HG02759 (cell line): ENCODE data around the gene MRPL33.
"Not testable (repeated sequence)": the region's sequence is repeated elsewhere in the genome, so short reads cannot be mapped to it uniquely, and the experiment has no call there.

Source experiments
- ATAC-seq: cut with Tn5 transposase; IDR thresholded peaks from one replicate; pipeline ENCODE4 v1.9.1; 2021; ENCODE audit warnings: mild to moderate bottlenecking, moderate library complexity; ENCODE audit not compliant: unreplicated experiment

The MRPL33 gene

GRCh38 chr2:27739058-27739373 is 32.5 kb upstream of the MRPL33 start:
- ATAC-seq: no peak

GRCh38 chr2:27741673-27742072 is 29.8 kb upstream of the MRPL33 start:
- no peak for ATAC-seq

- ATAC-seq: no peak
Observed at GRCh38 chr2:27742571-27742970, 28.9 kb upstream of the MRPL33 start.

DNA sequence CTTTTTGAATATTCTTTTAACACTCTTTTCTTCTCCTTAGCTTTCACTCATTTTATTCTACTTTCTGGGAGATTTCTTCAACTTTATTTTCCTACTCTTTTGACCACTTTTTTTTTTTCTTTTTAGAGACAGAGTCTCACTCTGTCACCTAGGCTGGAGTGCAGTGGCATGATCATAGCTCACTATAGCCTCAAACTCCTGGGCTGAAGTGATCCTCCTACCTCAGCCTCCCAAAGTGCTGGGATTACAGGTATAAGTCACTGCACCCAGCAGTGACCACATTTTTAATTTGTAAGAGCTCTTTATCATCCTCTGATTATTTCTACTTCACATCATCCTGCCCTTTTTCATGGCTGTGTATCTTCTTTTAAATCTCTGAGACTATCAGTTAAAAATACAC is 26.0 kb upstream of the MRPL33 start:
- not testable (repeated sequence) for ATAC-seq

DNA sequence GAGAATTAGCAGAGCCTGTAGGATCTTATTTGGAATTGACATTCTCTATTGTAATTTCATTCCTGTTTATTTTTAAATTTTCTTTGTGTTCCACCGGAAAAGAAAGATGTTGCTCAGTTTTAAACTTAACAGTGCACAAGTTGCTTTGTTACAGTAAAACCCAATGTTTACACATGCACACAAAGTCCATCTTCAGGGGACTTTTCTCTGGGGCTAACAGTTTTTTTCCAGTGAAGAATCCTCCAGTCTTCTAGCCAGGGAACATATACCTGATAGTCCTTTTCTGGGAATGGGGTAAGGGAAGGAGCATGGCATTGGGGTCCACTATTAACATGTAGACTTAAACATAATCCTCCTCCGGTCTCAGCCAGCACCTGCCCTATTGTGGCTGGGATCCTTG is 25.2 kb upstream of the MRPL33 start:
- ATAC-seq: no peak

- no peak for ATAC-seq
Observed at GRCh38 chr2:27747827-27748352, 23.6 kb upstream of the MRPL33 start.

GRCh38 chr2:27748803-27749554 is 22.5 kb upstream of the MRPL33 start:
- ATAC-seq: not testable (repeated sequence)

GRCh38 chr2:27751377-27751776 is 20.1 kb upstream of the MRPL33 start:
- ATAC-seq: no peak

- no peak for ATAC-seq
Observed at GRCh38 chr2:27752551-27753237, 18.8 kb upstream of the MRPL33 start.

DNA sequence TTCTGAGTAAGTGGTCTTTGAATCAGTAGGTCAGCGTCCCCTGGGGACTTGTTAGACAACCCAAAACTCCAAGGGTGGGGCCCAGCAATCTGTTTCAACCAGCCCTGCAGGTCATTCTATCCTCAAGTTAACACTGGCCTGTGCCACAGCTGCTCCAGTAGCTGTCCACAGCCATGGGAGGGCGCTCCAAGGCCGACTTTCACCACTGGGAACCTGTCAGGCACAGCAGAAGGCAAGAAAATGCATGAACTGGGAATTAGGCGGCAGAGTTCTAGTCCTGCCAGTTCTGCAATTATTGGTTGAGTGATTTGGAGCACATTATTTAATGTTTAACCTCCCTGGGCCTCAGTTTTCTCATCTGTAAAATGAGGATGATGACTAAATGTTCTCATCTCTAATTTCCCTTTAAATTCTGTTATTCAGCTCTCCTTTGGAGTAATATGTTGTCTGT is 17.4 kb upstream of the MRPL33 start:
- ATAC-seq: no peak

DNA sequence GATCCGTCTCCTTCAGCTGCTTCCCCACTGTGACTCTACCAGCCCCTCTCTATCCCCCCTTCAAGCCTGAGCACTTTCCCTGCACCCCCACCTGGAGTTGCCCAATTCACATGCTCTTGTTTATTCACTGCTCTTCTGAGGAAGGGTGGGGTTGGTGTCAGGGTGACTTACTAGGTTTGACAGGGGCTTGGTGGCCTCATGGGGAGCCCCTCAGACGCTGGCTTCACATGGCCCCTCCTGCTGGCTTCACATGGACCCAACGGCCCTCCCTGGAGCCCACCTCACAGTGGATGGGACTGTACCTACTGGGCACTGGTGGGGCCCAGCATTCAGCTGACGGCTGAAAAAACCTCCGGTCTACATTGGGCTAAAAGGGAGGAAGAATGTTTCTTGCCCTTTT is 16.7 kb upstream of the MRPL33 start:
- ATAC-seq: no peak

DNA sequence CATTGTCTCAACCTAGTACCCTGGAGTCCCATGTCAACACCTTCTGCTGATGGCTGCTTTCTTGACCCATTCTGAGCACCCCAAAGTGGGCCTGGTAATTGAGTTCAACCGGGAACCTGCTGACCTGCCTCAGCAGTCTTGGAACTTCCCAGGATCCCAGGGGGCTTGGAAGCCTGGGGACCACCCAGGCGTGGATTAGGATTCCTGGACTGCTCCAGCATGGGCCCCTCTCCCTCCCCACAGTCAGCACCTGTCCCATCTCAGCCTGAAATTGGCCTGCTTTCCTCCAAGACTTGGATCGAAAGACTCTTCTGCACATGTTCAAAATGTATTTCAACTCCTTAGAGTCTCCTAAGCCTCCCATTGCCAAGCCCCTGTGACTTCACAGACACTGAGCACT is 15.4 kb upstream of the MRPL33 start:
- ATAC-seq: no peak

DNA sequence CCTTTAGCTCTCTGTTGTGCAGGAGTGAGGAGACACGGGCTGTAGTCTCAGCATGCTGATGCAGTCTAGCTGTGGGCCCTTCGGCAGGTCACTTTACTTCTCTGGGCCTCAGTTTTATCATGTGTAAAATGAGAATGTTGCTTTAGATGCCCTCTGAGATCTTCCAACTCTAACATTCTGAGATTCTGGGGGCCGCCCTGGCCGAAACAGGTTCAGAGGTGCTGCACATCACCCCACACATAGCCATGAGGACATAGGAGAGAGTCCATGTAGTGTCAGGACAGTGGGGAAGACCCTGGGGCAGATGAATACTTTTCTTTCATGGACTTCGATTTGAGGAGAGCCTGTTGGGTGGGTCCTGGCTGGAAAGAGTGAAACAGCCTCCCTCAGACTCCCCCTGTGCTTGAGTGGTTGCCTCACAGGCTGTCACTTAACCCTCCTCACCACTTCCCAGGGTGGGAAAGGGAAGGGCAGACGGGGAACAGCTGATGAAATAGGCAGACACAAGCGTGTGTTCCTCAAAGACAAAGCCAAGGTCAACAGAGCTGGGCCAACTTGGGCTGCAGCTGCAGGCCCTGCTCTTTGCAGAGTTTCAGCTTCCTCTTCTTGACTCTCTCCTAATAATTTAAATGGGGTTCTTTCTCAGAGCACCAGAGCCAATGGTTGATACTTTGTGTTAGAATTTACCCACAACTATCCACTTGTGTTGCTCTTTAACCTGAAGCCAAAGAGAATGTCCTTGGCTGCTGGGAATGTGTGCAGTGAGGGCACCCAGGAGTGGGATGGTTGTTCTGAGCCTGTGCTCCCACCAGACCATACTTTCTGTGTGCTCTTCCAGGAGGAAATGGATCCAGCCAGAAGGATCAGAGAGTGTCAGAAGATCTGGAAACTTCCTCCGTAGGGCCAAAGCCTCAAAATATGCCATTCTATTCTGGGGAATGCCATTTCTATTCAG is 14.7 kb upstream of the MRPL33 start:
- no peak for ATAC-seq

GRCh38 chr2:27762951-27763906 is 8.3 kb upstream of the MRPL33 start:
- no peak for ATAC-seq

DNA sequence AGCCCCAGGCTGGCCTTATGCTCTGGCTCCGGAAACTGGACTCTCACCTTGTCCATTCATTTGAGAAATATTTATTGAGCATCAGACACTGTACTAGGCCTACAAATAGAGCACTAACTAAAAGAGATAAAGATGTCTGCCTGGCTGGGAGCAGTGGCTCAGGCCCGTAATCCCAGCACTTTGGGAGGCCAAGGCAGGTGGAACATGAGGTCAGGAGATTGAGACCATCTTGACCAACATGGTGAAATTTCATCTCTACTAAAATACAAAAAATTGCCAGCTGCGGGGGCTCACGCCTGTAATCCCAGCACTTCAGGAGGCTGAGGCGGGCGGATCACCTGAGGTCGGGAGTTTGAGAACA is 7.6 kb upstream of the MRPL33 start:
- ATAC-seq: no peak

DNA sequence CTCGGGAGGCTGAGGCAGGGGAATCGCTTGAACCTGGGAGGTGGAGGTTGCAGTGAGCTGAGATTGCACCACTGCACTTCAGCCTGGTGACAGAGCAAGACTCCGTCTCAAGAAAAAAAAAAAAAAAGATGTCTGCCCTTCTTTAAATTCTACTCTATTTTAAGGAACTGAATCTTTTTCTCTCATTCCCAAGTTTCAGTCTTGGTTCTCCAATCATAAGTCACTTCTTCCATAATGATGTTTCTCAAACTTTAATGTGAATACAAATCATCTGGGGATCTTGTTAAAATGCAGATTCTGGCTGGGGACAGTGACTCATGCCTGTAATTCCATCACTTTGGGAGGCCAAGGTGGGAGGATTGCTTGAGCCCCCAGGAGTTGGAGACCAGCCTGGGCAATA is 7.0 kb upstream of the MRPL33 start:
- ATAC-seq: not testable (repeated sequence)

DNA sequence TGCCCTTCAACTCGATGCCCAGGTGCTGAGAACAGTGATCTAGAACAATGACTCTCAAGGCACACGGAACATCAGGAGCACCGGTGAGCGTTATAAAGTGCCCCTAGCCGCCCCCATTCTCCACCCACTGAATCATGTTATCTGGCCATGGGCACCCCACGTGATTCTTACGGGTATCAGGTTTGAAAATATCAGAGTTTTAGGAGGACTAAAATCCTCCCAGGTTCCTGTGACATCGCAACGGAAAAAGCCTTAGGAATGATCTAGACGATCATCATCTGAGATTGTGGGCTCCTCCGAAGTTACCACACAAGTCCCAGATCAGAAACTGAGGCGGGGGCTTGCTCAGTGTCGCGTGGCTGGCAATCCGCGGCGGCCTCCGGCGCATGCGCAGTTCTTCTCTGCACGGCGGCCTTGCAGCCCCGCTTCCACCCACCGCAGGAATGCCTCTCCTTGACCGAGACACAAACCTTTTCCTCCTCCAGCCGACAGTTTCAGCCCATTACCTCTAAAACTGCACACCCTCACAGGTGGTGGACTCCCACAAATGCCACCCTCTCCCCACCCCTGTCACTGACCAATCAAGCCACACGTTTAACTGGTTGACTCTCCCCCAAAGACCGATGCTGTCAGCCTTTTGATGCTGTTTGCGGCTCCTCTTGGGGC is 5.8 kb upstream of the MRPL33 start:
- ATAC-seq: no peak

- no peak for ATAC-seq
Observed at GRCh38 chr2:27766287-27766661, 5.2 kb upstream of the MRPL33 start.

DNA sequence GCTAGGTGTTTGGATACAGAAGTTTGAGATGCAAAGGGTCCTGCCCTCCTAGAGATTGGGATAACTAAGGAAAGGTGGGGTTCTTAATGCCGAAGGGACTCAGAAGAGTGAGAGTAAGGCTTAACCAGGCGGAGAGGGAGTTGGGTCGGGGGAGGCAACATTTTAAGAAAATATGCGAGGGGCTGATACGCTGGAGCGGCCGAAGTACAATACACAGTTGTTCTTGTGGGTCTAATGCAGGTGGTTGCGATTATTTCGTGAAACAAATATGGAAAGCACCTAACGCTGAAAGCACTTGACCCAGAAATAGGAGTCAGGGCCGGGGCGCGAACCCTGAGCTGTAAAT is 344 bp upstream of the MRPL33 start:
- ATAC-seq: peak; percentile 27

GRCh38 chr2:27772804-27773203 is 1.3 kb downstream of the MRPL33 start:
- ATAC-seq: no peak
